Transverse colon (tissue), 4 donors: ENCODE data around the gene TRIM59. TPM values are rescaled to one million over a fixed set of nuclear protein-coding genes. Genes with fewer than 3 reads are reported as not detected.

ENCODE experiments used
- DNase-seq: peaks from one replicate; pipeline ENCODE4 v3.0.0-alpha.2; 2019
- H3K27ac ChIP-seq, 4 donors: fragments of 200-600 bp; sonication (generic); 2 replicates each; pipeline ENCODE4 v1.5.1; 2016 to 2018; ENCODE audit warnings: inconsistent platforms in 4 of 4
- H3K27me3 ChIP-seq: fragments of 200-600 bp; sonication (generic); 2 replicates; pipeline ENCODE4 v1.5.1; 2017; ENCODE audit warnings: inconsistent platforms
- H3K36me3 ChIP-seq, 4 donors: fragments of 200-600 bp; sonication (generic); 2 replicates each; pipeline ENCODE4 v1.5.1; 2017 to 2019; ENCODE audit warnings: inconsistent platforms in 4 of 4
- H3K4me1 ChIP-seq, 4 donors: fragments of 200-600 bp; sonication (generic); 2 replicates each; pipeline ENCODE4 v1.5.1; 2017 to 2020; ENCODE audit warnings: inconsistent platforms in 4 of 4
- H3K4me3 ChIP-seq, 4 donors: fragments of 200-600 bp; sonication (generic); 1 replicate in 1 of 4; 2 replicates in 3 of 4; pipeline versions ENCODE4 v1.5.1 to v1.6.1; 2017 to 2019; ENCODE audit warnings: inconsistent platforms in 4 of 4
- H3K9me3 ChIP-seq, 2 donors: fragments of 200-600 bp; sonication (generic); 2 replicates each; pipeline ENCODE4 v1.5.1; 2017 to 2019; ENCODE audit warnings: inconsistent platforms in 2 of 2
- CTCF ChIP-seq, 5 experiments: fragments of 200-600 bp in 3 of 5; fragments of 450-650 bp in 2 of 5; sonication (generic) in 3 of 5; IDR thresholded peaks; 1 replicate in 2 of 5; 2 replicates in 3 of 5; pipeline ENCODE4 v1.5.1; 2016 to 2017; ENCODE audit warnings: antibody characterized with exemption in 5 of 5, inconsistent platforms in 3 of 5, mild to moderate bottlenecking in 2 of 5, moderate library complexity in 1 of 5
- EP300 ChIP-seq: sonication (generic); formaldehyde crosslinking; IDR thresholded peaks from one replicate; pipeline ENCODE4 v1.6.1; 2017; ENCODE audit warnings: antibody characterized with exemption, low read depth
- POLR2A ChIP-seq: fragments of 450-650 bp; IDR thresholded peaks from one replicate; pipeline ENCODE4 v1.6.1; 2016; ENCODE audit warnings: antibody characterized with exemption, mild to moderate bottlenecking, moderate library complexity
- POLR2AphosphoS5 ChIP-seq, 3 donors: sonication (generic); formaldehyde crosslinking; IDR thresholded peaks; one replicate each; pipeline ENCODE4 v1.6.1; 2016; ENCODE audit warnings: antibody characterized with exemption in 3 of 3
- WGBS, 2 donors: methylation state at CpG; one replicate each; pipeline ENCODE4 v1.1.5; 2018; ENCODE audit warnings: low coverage in 1 of 2; 5-methylcytosine and 5-hydroxymethylcytosine counted together
- in situ Hi-C, 4 donors: fragments of 200-750 bp; cut with MboI; loops; one replicate each; pipeline versions ENCODE4 v1.15.0 to v1.15.1; 2017; ENCODE audit warnings: low sequenced_read_pairs in 3 of 4, low pct_ligation_motif_present in 1 of 4, low pct_unique_long_range_greater_than_20kb in 1 of 4
- intact Hi-C: fragments of 100-400 bp; cut with DNase I; formaldehyde crosslinking; loops from one replicate; pipeline ENCODE4 v1.15.1; 2023; ENCODE audit warnings: low total_unique reads
- total RNA-seq, 4 donors: library from RNA; depleted of rRNA; stranded (reverse); fragments of >200 nt; gene quantifications; one replicate each; pipeline ENCODE4 v1.1.0, GENCODE V29; 2016

Gene TRIM59
- total RNA-seq, 4 donors from 2014 or later = 1.9 to 10.9 (median 8.4) TPM; not detected in 1

DNA sequence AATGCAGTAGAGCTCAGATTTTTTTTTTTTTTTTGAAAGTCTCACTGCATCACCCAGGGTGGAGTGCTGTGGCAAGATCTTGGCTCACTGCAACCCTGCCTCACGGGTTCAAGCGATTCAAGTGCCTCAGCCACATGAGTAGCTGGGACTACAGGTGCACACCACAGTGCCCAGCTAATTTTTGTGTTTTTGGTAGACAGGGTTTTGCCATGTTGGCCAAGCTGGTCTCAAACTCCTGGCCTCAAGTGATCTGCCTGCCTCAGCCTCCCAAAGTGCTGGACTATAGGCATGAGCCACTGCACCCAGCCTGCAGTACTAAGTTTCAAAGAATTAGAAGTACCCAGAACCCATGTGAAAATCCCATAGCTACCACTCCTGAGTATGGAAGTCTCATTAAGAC is 14.5 kb downstream of the TRIM59 start:
- TF ChIP-seq EP300 (no peak), POLR2AphosphoS5 (IDR thresholded peaks at IDR 0.05) (no peak), POLR2A (no peak), CTCF (IDR thresholded peaks at IDR 0.05) (no peak)
- H3K4me3 ChIP-seq = no peak overlapping the region
- peaks cover 0 to 42% (median 14%) of the 10 kb centered on the region in 4 donors for H3K36me3 ChIP-seq
- H3K4me1 ChIP-seq = no peaks in the 10 kb centered on the region
- H3K27ac ChIP-seq = no peak overlapping the region
- no peak for DNase-seq
- WGBS, 2 donors = 92% methylated on average over 2 of the region's 2 CpGs; no CpG with 5 or more reads in 1 of the 2 donors
- no peaks in the 10 kb centered on the region for H3K9me3 ChIP-seq
- in situ Hi-C loops = no loop called here
- no peaks in the 10 kb centered on the region for H3K27me3 ChIP-seq
- intact Hi-C loops = no loop called here

GRCh38 chr3:160434071-160434470 is 15.5 kb downstream of the TRIM59 start:
- Histone ChIP-seq H3K4me3 (no peak overlapping the region), H3K27me3 (no peaks in the 10 kb centered on the region), H3K4me1 (no peaks in the 10 kb centered on the region), H3K27ac (no peak overlapping the region), H3K9me3 (no peaks in the 10 kb centered on the region), H3K36me3 (peaks cover 0 to 47% (median 14%) of the 10 kb centered on the region in 4 donors)
- in situ Hi-C loops = no loop called here
- DNase-seq = no peak
- TF ChIP-seq POLR2AphosphoS5 (IDR thresholded peaks at IDR 0.05) = no peak
- no peak for TF ChIP-seq CTCF (IDR thresholded peaks at IDR 0.05)
- TF ChIP-seq EP300 = no peak
- no peak for TF ChIP-seq POLR2A
- 75 to 76% methylated on average over 2 of the region's 2 CpGs for WGBS, 2 donors
- intact Hi-C loops = no loop called here

DNA sequence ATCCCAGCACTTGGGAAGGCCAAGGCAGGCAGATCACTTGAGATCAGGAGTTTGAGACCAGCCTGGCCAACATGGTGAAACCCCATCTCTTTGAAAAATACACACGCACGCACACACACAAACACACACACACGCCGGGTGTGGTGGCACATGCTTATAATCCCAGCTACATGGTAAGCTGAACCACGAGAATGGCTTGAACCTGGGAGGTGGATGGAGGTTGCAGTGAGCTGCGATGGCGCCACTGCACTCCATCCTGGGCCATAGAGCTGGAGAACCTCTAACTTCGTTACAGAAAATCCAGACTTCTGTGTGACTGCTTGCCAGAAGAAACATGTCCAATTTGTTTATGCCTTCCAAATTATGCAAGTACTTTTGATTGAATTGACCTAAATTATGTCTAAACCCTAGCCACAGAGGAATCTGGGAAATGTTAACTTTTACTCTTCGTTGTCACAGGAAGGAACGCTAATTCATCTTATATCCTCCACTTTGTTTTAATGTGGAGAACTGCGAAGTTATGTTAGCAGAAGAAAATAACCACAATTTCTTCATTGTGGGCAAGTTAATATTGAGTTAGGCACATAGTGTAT is 21.7 kb downstream of the TRIM59 start:
- Histone ChIP-seq H3K4me1 (no peaks in the 10 kb centered on the region), H3K36me3 (peaks cover 0 to 85% (median 23%) of the 10 kb centered on the region in 4 donors), H3K9me3 (no peaks in the 10 kb centered on the region), H3K27me3 (no peaks in the 10 kb centered on the region), H3K27ac (no peak overlapping the region), H3K4me3 (no peak overlapping the region)
- DNase-seq = no peak
- TF ChIP-seq CTCF (IDR thresholded peaks at IDR 0.05) (no peak), POLR2A (no peak), POLR2AphosphoS5 (IDR thresholded peaks at IDR 0.05) (no peak), EP300 (no peak)
- in situ Hi-C loops = no loop called here
- 90 to 94% methylated on average over 3 to 11 of the region's 11 CpGs for WGBS, 2 donors
- intact Hi-C loops = no loop called here

GRCh38 chr3:160417311-160417710 is 32.3 kb downstream of the TRIM59 start:
- intact Hi-C loops = no loop called here

More at GRCh38 chr3:160417311-160417710, 32.3 kb downstream of the TRIM59 start:
- peaks cover 0 to 43% (median 16%) of the 10 kb centered on the region in 4 donors for H3K36me3 ChIP-seq
- H3K4me1 ChIP-seq = no peaks in the 10 kb centered on the region
- in situ Hi-C loops = loop anchor here in 2 of 4 donors (10.0 kb wide), 2 partner anchors 383 to 393 kb away; no protein-coding TSS in a partner anchor
- 86 to 95% methylated on average over 3 of the region's 3 CpGs for WGBS, 2 donors
- no peak overlapping the region for H3K27ac ChIP-seq
- H3K4me3 ChIP-seq = no peak overlapping the region
- H3K27me3 ChIP-seq = no peaks in the 10 kb centered on the region
- no peak for DNase-seq
- no peaks in the 10 kb centered on the region for H3K9me3 ChIP-seq
- TF ChIP-seq CTCF (IDR thresholded peaks at IDR 0.05) = no peak
- TF ChIP-seq EP300 = no peak
- TF ChIP-seq POLR2AphosphoS5 (IDR thresholded peaks at IDR 0.05) = no peak
- no peak for TF ChIP-seq POLR2A
